ENCODE data around the gene SET. TPM values are rescaled to one million over a fixed set of nuclear protein-coding genes. Genes with fewer than 3 reads are reported as not detected.

The SET gene
- total and polyA plus RNA-seq, 2 of the 8 experiments (the other 6 are each of a cell fraction or from before 2014, with no cell fraction given): 466 to 1,345 TPM

DNA sequence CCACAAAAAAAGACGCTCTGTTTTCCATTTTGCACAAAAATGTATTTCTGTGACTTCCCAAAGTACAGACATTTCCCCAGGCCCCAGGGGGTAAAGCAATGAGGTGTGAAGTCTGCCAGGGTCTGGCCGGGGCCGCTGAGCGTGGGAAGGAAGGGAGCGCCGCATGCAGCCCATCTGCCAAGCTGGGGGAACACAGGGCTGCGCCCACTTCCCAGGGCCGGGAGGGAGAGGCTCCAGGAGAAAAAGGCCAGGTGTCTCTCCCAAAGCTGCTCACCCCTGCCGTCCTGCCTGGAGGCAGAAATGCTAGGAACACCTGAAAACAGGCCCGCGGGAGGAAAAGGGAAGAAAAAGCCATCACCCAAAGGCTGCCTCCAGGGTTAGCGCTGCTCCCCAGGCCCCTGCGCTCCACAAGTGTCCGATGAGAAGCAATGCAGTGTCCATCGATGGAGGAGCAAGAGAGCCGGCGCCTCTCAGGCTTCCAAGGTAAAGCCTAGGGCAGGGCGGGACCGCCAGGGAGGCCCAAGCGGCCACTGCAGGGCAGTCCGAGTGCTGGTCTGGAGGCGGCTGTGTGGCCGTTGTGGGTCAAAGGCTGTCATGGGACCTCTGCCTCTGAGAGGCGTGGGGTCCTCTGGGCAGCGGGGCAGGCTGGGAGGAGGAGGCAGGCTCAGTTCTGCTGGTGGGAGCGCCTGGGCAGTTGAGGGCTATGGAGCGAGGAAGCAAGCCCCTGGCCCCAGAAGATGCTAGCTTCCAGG is 40.9 kb downstream of the SET start (continued):
- TF ChIP-seq RNF2 (IDR thresholded peaks at IDR 0.05; ENCODE audit: borderline replicate concordance, low read depth, low read length, missing control alignments, poor library complexity, severe bottlenecking): no peak
- TF ChIP-seq NRF1 (IDR thresholded peaks at IDR 0.05; ENCODE audit: low read depth, low read length): no peak

Measured in H1 (cell line).